H7 (cell line): ENCODE data around the gene NKX6-1. TPM values are rescaled to one million over a fixed set of nuclear protein-coding genes. Genes with fewer than 3 reads are reported as not detected.

ENCODE experiments used
- DNase-seq: peaks from one replicate; pipeline ENCODE4 v3.0.0; 2012
- H3K27me3 ChIP-seq: 2 replicates; pipeline ENCODE4 v1.6.0; 2011; ENCODE audit warnings: mild to moderate bottlenecking, low read length; ENCODE audit not compliant: control insufficient read depth, insufficient read depth
- H3K36me3 ChIP-seq: replicated peaks from 2 replicates; pipeline ENCODE4 v1.5.1; 2011; ENCODE audit warnings: low read length; ENCODE audit not compliant: control insufficient read depth, insufficient read depth
- H3K4me3 ChIP-seq: 2 replicates; pipeline ENCODE4 v1.5.1; 2011; ENCODE audit warnings: low read depth, mild to moderate bottlenecking, control low read depth, low read length, moderate library complexity; ENCODE audit not compliant: insufficient read depth
- total RNA-seq: library from RNA; depleted of rRNA; stranded (reverse); fragments of >200 nt; shearing (Covaris generic); gene quantifications from 2 replicates; pipeline ENCODE4 v1.2.3, GENCODE V29; 2014; rRNA removed

Gene NKX6-1
- total RNA-seq, result not detected in 2 replicates

DNA sequence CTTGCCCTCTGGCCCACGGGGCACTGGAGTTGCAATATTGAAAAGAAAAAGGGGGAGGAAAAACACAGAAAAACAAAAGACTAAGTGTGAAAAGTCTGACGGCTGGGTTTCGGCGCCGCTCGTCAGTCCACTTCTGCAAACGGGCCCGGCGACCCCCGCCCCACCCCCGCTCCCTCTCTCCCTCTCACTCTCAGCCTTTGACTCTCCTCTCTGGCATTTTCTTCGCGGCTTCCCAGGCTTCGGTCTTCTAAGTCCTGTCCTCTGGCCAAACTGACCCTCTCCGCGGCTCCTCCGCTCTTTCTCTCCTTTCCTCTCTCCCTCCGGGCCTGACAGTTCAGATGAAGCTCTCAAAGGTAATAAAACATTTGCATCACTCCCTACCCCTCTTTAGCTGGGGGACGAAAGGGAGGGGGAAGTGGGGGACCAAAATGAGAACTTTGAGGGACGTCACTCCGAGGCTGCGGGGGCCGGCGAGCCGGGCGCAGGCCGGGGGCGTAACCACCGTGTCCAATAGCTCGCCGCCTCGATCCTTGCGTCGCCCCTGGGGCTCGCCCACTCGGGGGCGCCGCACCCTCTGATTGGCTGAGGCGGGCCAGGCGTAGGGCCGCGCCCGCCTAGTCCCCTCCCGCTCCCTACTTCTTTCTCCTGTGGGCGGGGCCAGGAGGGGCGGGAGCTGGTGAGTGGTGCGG, at the start of gene NKX6-1:
Gene NKX6-1 (minus strand): TSS at position 358 of the 689 bp plus-strand sequence. CDS start 1,064 bp downstream, outside the sequence.
- peak within 1 kb of the TSS; percentile 43 for H3K4me3 ChIP-seq
- DNase-seq, result peak; percentile 99
- peaks cover 93% of the 10 kb centered on the region for H3K27me3 ChIP-seq
- H3K36me3 ChIP-seq, result no peaks in the 10 kb centered on the region

DNA sequence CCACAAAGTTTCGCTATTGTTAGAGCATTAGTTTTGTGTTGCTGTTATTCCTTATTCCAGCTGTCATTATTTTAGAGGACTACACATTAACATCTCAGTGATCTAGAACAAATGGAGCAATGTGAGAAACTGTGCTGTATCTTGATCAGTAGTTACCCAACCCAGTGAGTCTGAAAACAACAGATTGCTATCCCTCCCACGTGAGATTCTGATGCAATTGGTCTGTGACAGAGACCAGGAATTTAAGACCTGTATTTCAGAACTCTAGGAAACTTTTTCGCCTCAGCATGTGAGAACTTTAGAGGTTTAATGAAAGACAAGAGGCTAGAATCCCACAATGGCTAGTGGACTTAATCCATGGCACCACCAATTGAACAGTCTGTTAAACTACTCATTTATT, 48.1 kb upstream of the NKX6-1 start:
- Histone ChIP-seq H3K36me3 (no peaks in the 10 kb centered on the region), H3K4me3 (no peak overlapping the region), H3K27me3 (no peaks in the 10 kb centered on the region)
- no peak for DNase-seq

DNA sequence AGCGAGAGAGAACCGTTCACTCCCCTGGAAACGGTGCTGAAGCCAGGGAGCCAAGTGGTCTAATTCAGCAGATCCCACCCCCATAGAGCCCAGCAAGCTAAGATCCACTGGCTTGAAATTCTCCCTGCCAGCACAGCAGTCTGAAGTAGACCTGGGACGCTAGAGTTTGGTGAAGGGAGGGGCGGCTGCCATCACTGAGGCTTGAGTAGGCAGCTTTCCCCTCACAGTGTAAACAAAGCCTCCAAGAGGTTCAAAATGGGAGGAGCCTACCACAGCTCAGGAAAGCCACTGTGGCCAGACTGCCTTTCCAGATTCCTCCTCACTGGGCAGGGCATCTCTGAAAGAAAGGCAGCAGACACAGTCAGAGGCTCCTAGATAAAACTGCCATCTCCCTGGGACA, 46.0 kb upstream of the NKX6-1 start:
- DNase-seq, result no peak
- Histone ChIP-seq H3K36me3 (no peaks in the 10 kb centered on the region), H3K27me3 (no peaks in the 10 kb centered on the region), H3K4me3 (no peak overlapping the region)

DNA sequence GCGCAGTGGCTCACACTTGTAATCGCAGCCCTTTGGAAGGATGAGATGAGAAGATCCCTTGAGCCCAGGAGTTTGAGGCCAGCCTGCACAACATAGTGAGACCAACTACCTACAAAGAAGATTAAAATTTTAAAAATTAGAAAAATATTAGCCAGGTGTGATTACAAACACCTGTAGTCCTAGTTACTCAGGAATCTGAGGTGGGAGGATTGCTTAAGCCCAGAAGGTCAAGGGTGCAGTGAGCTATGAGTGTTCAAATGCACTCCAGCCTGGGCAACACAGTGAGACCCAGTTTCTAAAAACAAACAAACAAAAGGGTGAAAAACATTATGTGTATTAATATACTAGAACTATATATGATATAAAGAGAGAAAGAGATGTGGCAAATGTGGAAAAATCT, 36.8 kb upstream of the NKX6-1 start:
- Histone ChIP-seq H3K4me3 (no peak overlapping the region), H3K36me3 (no peaks in the 10 kb centered on the region), H3K27me3 (no peaks in the 10 kb centered on the region)
- no peak for DNase-seq

DNA sequence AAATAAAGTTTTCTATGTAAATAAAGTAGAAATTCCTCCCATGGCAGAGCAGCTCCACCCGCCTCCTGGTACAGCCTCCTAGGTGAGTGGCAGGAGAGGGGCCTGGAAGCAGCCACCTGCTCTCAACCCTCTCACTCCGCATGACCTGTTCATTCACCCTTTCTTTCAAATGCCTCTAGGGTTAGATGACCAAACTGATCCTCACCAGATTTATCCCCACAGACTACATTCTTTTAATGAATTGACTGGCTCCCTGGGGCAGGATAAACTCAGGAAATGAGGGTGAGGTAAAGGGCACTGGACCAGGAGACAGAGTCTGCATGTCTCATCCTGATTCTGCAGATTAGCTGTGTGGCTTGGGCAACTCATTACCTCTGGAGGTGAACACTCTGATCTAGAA, 32.6 kb upstream of the NKX6-1 start:
- no peak for DNase-seq
- no peaks in the 10 kb centered on the region for H3K36me3 ChIP-seq
- H3K4me3 ChIP-seq, result no peak overlapping the region
- H3K27me3 ChIP-seq, result no peaks in the 10 kb centered on the region

DNA sequence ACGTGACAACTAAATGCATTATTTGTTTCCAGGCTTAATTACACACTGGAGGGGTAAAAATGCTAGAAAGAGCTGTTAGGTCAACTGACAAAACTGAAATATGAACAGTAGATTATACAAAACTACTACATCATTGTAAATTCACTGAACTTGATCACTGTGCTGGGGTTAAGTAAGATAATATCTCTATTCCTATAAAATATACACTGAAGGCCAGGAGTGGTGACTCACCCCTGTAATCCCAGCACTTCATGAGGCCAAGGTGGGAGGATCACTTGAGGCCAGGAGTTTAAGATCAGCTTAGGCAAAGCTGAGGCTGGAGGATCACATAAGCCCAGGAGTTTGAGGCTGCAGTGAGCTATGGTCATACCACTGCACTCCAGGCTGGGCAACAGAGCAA, 31.8 kb upstream of the NKX6-1 start:
- no peak overlapping the region for H3K4me3 ChIP-seq
- no peak for DNase-seq
- no peaks in the 10 kb centered on the region for H3K27me3 ChIP-seq
- no peaks in the 10 kb centered on the region for H3K36me3 ChIP-seq

DNA sequence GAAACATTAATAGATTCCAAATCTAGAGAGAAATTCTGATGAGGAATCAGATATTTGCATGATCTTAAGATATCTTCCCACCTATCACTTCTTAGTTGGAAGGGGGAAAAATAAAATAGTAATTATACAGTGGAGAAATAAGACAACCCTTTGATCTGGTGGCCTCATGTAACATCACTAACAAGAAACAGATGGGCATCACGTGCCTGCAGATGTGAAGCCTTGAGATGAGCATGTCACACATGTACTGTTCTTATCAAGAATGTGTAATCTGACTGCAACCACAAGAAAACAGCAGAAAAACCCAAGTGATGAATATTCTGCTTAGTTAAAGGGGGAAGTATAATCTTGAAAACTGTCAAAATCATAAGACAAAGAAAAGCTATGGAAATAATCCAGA, 31.4 kb upstream of the NKX6-1 start:
- H3K4me3 ChIP-seq, result no peak overlapping the region
- no peaks in the 10 kb centered on the region for H3K27me3 ChIP-seq
- DNase-seq, result no peak
- H3K36me3 ChIP-seq, result no peaks in the 10 kb centered on the region

DNA sequence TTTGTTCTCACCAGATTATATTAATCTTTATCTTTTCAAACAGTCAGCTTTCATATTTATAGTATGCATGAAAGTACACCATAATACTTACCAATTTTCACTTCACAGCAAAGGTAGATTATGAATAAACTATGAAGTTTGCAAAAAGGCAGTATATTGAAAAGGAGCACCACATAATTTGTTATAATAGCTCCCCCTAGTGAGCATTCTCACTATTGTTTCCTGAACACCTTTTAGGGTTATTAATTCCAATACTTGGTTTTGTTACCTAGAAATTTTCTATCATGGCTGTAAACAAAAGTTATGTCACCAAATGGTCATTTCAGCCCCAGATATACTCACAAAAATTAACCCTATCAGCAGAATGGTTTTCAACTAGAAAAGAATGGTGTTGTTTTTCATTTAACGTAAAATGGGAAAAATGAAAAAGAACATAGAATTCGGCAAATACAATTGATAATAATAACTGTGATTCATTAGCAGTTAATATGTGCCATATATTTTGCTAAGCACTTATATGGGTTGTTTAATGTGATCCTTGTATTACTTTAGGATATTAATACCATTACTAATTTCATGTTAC, 30.2 kb upstream of the NKX6-1 start:
- no peak overlapping the region for H3K4me3 ChIP-seq
- H3K27me3 ChIP-seq, result no peaks in the 10 kb centered on the region
- H3K36me3 ChIP-seq, result no peaks in the 10 kb centered on the region
- peak; percentile 19 for DNase-seq

DNA sequence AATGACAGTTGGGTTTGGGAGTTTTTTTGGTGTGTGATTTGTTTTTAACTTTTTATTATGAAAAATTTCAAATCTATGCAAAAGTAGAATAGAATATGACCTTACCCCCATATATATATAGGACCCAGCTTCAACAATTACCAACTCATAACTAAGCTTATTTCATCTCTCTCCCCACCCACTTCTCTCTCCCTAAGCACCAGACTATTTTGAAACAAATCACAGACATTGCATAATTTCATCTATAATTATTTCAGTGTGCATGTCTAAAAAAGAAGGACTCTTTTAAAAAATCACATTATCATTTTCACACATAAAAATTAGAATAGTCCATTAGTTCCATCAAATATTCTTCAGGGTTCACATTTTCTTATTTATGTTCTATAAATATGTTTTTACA, 28.3 kb upstream of the NKX6-1 start:
- no peak overlapping the region for H3K4me3 ChIP-seq
- DNase-seq, result no peak
- H3K36me3 ChIP-seq, result no peaks in the 10 kb centered on the region
- H3K27me3 ChIP-seq, result no peaks in the 10 kb centered on the region

DNA sequence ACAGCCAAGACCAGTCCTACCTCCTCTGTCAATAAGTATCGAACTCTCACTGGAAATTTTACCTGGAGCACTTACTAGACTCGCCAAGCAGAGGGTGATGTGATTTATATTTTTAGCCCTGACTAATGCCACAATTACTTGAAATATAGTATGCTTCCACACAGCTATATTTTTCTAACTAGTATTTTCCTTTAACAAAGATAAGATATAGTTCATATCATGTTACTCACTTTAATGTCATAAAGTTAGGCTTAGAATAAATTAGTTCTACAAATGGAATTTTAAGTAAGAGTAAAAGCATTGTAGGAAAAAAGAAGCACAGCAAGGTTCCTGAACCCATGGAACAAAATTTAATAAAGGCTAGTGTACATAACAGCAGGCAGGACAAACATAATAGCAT, 16.0 kb upstream of the NKX6-1 start:
- Histone ChIP-seq H3K36me3 (no peaks in the 10 kb centered on the region), H3K4me3 (no peak overlapping the region), H3K27me3 (no peaks in the 10 kb centered on the region)
- DNase-seq, result no peak

DNA sequence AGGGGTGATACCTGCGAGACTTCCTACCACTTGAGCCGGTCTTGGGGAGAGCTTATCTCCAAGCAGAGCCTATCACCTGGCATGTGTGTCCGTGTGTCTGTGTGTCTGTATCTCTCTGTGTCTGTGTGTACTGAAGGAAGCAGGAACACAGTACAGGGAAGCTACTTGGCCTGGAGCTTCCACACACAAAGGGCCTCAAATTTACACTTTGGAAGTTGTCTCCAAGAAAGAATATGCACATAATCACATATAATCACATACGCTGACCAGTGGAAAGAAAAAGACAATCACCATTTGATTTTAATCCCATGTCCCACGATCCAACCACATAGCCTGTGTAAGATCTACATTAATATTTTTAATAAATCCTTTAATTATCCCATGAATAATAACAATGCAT, 13.2 kb upstream of the NKX6-1 start:
- Histone ChIP-seq H3K27me3 (no peaks in the 10 kb centered on the region), H3K4me3 (no peak overlapping the region), H3K36me3 (no peaks in the 10 kb centered on the region)
- DNase-seq, result no peak

DNA sequence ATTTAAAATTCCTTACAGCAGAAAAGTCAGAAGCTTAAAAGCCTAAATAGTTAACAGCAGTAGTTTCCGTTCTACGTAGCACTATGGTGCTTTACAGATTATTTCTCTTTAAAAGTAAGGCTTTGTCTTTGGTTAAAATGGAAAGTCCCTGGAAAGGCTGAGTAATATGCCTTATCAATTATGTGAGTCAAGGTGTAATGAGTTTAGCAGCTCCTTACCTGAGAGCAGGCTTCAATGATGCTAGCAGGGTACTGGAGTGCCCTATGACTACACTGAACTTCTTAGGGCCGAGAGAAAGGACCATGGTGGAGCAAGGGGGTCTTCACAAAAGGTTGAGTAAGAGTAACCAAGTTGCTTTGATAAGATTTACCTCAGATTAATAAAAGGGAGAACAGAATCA, 12.6 kb upstream of the NKX6-1 start:
- no peaks in the 10 kb centered on the region for H3K27me3 ChIP-seq
- H3K4me3 ChIP-seq, result no peak overlapping the region
- H3K36me3 ChIP-seq, result no peaks in the 10 kb centered on the region
- no peak for DNase-seq

DNA sequence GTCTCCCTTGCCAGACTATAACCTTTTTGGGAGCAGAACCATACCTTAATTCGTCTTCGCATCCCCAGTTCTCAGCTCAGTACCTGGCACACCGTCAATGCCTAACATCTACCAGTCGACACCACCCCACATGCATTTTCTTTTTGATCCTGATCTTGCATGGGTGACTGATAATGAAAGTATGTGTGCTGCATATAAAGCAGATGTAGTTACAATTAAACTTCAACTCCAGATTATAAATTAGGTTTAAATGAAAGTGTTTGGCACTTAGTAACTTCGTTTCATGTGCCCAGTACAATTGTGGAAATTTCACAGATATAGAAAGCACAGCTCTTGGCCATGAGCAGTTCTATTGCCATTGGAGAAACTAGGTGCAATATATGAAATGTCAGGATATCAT, 8.8 kb upstream of the NKX6-1 start:
- H3K4me3 ChIP-seq, result no peak overlapping the region
- peaks cover 9% of the 10 kb centered on the region for H3K27me3 ChIP-seq
- H3K36me3 ChIP-seq, result no peaks in the 10 kb centered on the region
- DNase-seq, result no peak

DNA sequence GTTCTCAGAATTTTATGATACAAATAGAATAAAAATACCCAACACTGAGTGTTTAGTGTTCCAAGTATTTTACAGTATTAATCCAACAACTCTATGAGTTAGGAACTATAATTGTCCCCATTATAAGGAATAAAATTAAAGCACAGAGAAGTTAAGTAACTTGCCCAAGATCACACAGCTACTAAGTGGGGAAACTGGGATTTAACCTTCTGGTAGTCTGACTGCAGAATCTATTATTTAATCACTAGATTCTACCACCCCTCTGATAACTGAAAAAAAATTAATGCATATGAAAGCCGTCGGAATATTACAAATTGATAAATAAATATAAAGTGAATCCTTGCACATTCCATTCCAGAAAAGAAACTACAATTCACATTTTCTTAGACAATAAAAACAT, 5.7 kb upstream of the NKX6-1 start:
- Histone ChIP-seq H3K4me3 (no peak overlapping the region), H3K36me3 (no peaks in the 10 kb centered on the region), H3K27me3 (peaks cover 40% of the 10 kb centered on the region)
- DNase-seq, result no peak

DNA sequence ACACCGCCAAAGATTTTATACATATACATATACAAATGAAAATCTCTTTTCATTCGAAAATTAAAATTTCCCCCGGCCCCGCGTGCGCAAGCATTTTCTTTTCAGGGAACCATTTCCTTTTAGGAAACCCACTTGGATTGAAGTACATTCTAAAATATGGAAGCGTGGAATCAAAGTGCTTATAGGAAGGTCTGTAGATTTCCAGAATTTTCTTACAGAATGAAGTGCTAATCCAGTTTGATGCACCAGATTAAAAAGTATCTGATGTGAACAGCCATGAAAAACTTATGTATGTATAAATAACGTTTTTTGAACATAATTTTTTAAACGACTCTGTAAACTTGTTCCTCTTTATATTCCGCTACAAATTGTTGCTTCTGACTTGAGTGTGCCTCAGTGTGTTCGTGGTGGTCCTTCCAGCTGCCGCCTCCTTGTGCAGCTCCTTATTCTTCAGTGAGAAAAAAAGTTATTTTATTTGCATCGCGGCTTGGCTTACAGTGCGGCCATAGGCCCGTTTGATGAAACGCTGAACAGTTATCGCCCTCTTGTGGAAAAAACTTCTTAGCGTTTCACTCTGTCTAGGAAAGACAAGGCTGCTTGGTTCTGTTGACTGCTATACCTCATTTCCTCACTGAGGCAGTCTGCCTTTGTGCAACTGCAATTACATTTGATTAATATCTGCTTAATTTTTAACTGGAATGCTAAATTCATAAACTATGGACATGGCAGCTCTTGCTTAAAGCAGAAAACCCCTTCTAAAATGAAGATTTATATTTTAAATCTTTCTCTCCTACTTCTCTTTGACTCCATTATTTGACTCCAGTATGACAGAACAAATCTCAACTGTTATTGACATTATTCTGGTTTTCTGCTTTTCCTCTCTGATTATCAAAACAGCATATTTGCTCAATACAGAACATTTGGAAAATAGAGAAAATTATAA, 4.7 kb upstream of the NKX6-1 start:
- DNase-seq, result peak; percentile 72
- no peaks in the 10 kb centered on the region for H3K36me3 ChIP-seq
- H3K27me3 ChIP-seq, result peaks cover 46% of the 10 kb centered on the region
- no peak overlapping the region for H3K4me3 ChIP-seq
